WTC11 (cell line): ENCODE data around the gene TFAP2E.

Source experiments
- AR ChIP-seq: fragments of 250-450 bp; sonication (Bioruptor Pico); IDR thresholded peaks from 2 replicates; pipeline ENCODE4 v1.9.0; 2021; ENCODE audit warnings: mild to moderate bottlenecking
- CREM ChIP-seq: sonication (generic); formaldehyde crosslinking; IDR thresholded peaks from 2 replicates; pipeline ENCODE4 v1.8.1; 2022; ENCODE audit warnings: mild to moderate bottlenecking, missing genetic modification reagents, moderate library complexity
- E2F1 ChIP-seq: sonication (generic); formaldehyde crosslinking; IDR thresholded peaks from 2 replicates; pipeline ENCODE4 v1.8.0; 2022; ENCODE audit warnings: mild to moderate bottlenecking, missing genetic modification reagents
- HMGXB4 ChIP-seq: sonication (generic); formaldehyde crosslinking; IDR thresholded peaks from 2 replicates; pipeline ENCODE4 v1.8.1; 2023; ENCODE audit warnings: mild to moderate bottlenecking, moderate library complexity, missing genetic modification reagents
- SP1 ChIP-seq: sonication (generic); formaldehyde crosslinking; conservative IDR thresholded peaks from 2 replicates; pipeline ENCODE4 v1.8.1; 2022; ENCODE audit warnings: missing genetic modification reagents
- ZNF138 ChIP-seq: sonication (generic); formaldehyde crosslinking; conservative IDR thresholded peaks from 2 replicates; pipeline ENCODE4 v1.8.1; 2022; ENCODE audit warnings: mild to moderate bottlenecking, moderate library complexity, missing genetic modification reagents
- ZNF317 ChIP-seq: sonication (generic); formaldehyde crosslinking; IDR thresholded peaks from 2 replicates; pipeline ENCODE4 v1.8.1; 2023; ENCODE audit warnings: low read depth, mild to moderate bottlenecking, moderate library complexity, missing genetic modification reagents, borderline replicate concordance

GRCh38 chr1:35642471-35642955, 69.4 kb downstream of the TFAP2E start:
- TF ChIP-seq AR (CRISPR knock-in tag) (no peak), HMGXB4 (no peak), CREM (no peak), ZNF317 (no peak), SP1 (no peak), ZNF138 (CRISPR knock-in tag) (no peak), E2F1 (CRISPR knock-in tag) (no peak)
